SK-N-SH treated with all-trans-retinoic acid at 6 μM for 48 hours (cell line): Measurements from ENCODE around the gene TNFRSF4.
A peak's percentile ranks its signal among the peaks of the same experiment; 100 is the strongest.
"Not testable (repeated sequence)": the region's sequence is repeated elsewhere in the genome, so short reads cannot be mapped to it uniquely, and the experiment has no call there.

Experiments
- ATAC-seq: fragments of 200-7000 bp; cut with Tn5 transposase; 3 replicates; pipeline ENCODE4 v1.9.1; 2020; ENCODE audit warnings: mild to moderate bottlenecking, moderate library complexity
- ARNTL ChIP-seq: fragments of 450-650 bp; formaldehyde crosslinking; IDR thresholded peaks from 2 replicates; pipeline ENCODE4 v1.5.0; 2020; ENCODE audit warnings: low read depth, mild to moderate bottlenecking, moderate library complexity, borderline replicate concordance
- BACH2 ChIP-seq: fragments of 250-450 bp; sonication (Bioruptor Pico); IDR thresholded peaks from 2 replicates; pipeline ENCODE4 v1.9.0; 2021; ENCODE audit warnings: mild to moderate bottlenecking, borderline replicate concordance
- CSDC2 ChIP-seq: fragments of 250-450 bp; sonication (Bioruptor Pico); IDR thresholded peaks from 2 replicates; pipeline ENCODE4 v1.5.0; 2020; ENCODE audit warnings: mild to moderate bottlenecking, moderate library complexity
- GLIS3 ChIP-seq: fragments of 250-450 bp; sonication (Bioruptor Pico); IDR thresholded peaks from 2 replicates; pipeline ENCODE4 v1.5.0; 2020; ENCODE audit warnings: mild to moderate bottlenecking, moderate library complexity
- OSR1 ChIP-seq: fragments of 250-450 bp; sonication (Bioruptor Pico); IDR thresholded peaks from 2 replicates; pipeline ENCODE4 v1.8.0; 2022; ENCODE audit warnings: moderate library complexity, mild to moderate bottlenecking, inconsistent platforms
- PPARA ChIP-seq: fragments of 250-450 bp; sonication (Bioruptor Pico); IDR thresholded peaks from 2 replicates; pipeline ENCODE4 v1.5.0; 2020; ENCODE audit warnings: mild to moderate bottlenecking, borderline replicate concordance
- RARB ChIP-seq: fragments of 250-450 bp; sonication (Bioruptor Pico); IDR thresholded peaks from 2 replicates; pipeline ENCODE4 v1.8.0; 2021; ENCODE audit warnings: mild to moderate bottlenecking, moderate library complexity
- SNAI2 ChIP-seq: fragments of 250-450 bp; sonication (Bioruptor Pico); IDR thresholded peaks from 2 replicates; pipeline ENCODE4 v1.5.0; 2020; ENCODE audit warnings: mild to moderate bottlenecking, moderate library complexity
- TOX ChIP-seq: fragments of 250-450 bp; sonication (Bioruptor Pico); IDR thresholded peaks from 2 replicates; pipeline ENCODE4 v1.8.0; 2021; ENCODE audit warnings: mild to moderate bottlenecking, moderate library complexity, borderline replicate concordance
- ZFP30 ChIP-seq: fragments of 450-650 bp; formaldehyde crosslinking; IDR thresholded peaks from 2 replicates; pipeline ENCODE4 v1.5.0; 2022; ENCODE audit warnings: mild to moderate bottlenecking, moderate library complexity
- ZNF565 ChIP-seq: fragments of 450-650 bp; formaldehyde crosslinking; conservative IDR thresholded peaks from 2 replicates; pipeline ENCODE4 v1.5.0; 2020; ENCODE audit warnings: low read depth, mild to moderate bottlenecking, moderate library complexity
- ZNF70 ChIP-seq: fragments of 450-650 bp; formaldehyde crosslinking; IDR thresholded peaks from 2 replicates; pipeline ENCODE4 v1.5.0; 2020; ENCODE audit warnings: mild to moderate bottlenecking, moderate library complexity
- TF ChIP-seq, protein P1 (sequence below): fragments of 250-450 bp; sonication (Bioruptor Pico); IDR thresholded peaks from 2 replicates; pipeline ENCODE4 v1.5.0; 2020; ENCODE audit warnings: mild to moderate bottlenecking, moderate library complexity
- TF ChIP-seq, protein P2 (sequence below): fragments of 250-450 bp; sonication (Bioruptor Pico); IDR thresholded peaks from 2 replicates; pipeline ENCODE4 v1.5.1; 2021; ENCODE audit warnings: mild to moderate bottlenecking, moderate library complexity
- TF ChIP-seq, protein P3 (sequence below): fragments of 250-450 bp; sonication (Bioruptor Pico); IDR thresholded peaks from 2 replicates; pipeline ENCODE4 v1.5.1; 2020; ENCODE audit warnings: low read depth, mild to moderate bottlenecking, moderate library complexity
- TF ChIP-seq, protein P4 (sequence below): fragments of 250-450 bp; sonication (Bioruptor Pico); IDR thresholded peaks from 2 replicates; pipeline ENCODE4 v1.8.0; 2021; ENCODE audit warnings: low read depth, mild to moderate bottlenecking, moderate library complexity, borderline replicate concordance

TNFRSF4 gene

DNA sequence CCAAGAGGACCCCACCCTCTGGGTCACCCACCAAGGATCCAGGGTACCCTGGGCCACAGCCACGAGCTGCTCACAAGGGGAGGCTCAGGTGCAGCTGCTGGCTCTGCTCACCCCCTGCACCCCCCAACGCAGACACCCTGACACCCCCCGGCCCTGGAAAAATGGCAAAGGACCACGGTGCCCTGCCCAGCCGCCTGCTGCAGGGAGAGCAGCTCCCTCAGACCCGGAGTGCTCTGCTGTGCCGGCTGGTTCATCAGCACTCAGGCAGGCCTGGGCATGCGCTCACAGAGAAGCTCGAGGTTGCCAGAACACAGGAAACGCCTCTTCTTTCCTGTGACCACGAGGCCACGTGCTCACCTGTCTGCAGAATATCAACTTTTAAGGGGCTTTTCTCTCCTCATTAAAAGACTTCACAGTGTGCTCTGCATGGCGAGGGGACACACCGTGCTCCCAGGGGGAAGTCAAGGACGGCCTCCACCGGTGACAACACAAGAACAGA is 36.9 kb upstream of the TNFRSF4 start:
- no peak for TF ChIP-seq ARNTL
- no peak for TF ChIP-seq RARB (CRISPR knock-in tag)
- TF ChIP-seq ZFP30 (CRISPR knock-in tag): no peak
- TF ChIP-seq, protein P1, sequence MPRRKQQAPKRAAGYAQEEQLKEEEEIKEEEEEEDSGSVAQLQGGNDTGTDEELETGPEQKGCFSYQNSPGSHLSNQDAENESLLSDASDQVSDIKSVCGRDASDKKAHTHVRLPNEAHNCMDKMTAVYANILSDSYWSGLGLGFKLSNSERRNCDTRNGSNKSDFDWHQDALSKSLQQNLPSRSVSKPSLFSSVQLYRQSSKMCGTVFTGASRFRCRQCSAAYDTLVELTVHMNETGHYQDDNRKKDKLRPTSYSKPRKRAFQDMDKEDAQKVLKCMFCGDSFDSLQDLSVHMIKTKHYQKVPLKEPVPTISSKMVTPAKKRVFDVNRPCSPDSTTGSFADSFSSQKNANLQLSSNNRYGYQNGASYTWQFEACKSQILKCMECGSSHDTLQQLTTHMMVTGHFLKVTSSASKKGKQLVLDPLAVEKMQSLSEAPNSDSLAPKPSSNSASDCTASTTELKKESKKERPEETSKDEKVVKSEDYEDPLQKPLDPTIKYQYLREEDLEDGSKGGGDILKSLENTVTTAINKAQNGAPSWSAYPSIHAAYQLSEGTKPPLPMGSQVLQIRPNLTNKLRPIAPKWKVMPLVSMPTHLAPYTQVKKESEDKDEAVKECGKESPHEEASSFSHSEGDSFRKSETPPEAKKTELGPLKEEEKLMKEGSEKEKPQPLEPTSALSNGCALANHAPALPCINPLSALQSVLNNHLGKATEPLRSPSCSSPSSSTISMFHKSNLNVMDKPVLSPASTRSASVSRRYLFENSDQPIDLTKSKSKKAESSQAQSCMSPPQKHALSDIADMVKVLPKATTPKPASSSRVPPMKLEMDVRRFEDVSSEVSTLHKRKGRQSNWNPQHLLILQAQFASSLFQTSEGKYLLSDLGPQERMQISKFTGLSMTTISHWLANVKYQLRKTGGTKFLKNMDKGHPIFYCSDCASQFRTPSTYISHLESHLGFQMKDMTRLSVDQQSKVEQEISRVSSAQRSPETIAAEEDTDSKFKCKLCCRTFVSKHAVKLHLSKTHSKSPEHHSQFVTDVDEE (CRISPR knock-in tag): no peak
- TF ChIP-seq TOX (CRISPR knock-in tag): no peak
- TF ChIP-seq, protein P2, sequence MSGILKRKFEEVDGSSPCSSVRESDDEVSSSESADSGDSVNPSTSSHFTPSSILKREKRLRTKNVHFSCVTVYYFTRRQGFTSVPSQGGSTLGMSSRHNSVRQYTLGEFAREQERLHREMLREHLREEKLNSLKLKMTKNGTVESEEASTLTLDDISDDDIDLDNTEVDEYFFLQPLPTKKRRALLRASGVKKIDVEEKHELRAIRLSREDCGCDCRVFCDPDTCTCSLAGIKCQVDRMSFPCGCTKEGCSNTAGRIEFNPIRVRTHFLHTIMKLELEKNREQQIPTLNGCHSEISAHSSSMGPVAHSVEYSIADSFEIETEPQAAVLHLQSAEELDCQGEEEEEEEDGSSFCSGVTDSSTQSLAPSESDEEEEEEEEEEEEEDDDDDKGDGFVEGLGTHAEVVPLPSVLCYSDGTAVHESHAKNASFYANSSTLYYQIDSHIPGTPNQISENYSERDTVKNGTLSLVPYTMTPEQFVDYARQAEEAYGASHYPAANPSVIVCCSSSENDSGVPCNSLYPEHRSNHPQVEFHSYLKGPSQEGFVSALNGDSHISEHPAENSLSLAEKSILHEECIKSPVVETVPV: no peak
- TF ChIP-seq OSR1 (CRISPR knock-in tag): no peak
- ATAC-seq: no peak

DNA sequence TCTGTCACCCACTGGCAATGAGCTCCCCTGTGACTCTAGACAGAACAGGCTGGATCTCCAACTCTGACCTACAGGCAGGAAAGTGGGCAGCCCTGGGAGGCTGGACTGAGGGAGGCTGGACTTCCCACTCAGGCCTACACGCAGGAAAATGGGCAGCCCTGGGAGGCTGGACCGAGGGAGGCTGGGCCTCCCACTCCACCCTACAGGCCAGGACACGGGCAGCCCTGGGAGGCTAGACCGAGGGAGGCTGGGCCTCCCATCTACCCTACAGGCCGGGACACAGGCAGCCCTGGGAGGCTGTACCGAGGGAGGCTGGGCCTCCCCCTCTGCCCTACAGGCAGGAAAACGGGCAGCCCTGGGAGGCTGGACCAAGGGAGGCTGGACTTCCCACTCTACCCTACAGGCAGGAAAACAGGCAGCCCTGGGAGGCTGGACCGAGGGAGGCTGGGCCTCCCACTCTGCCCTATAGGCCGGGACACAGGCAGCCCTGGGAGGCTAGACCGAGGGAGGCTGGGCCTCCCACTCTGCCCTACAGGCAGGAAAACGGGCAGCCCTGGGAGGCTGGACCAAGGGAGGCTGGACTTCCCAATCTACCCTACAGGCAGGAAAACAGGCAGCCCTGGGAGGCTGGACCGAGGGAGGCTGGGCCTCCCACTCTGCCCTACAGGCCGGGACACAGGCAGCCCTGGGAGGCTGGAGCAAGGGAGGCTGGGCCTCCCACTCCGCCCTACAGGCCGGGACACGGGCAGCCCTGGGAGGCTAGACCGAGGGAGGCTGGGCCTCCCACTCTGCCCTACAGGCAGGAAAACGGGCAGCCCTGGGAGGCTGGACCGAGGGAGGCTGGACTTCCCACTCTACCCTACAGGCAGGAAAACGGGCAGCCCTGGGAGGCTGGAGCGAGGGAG is 34.3 kb upstream of the TNFRSF4 start:
- not testable (repeated sequence) for ATAC-seq

DNA sequence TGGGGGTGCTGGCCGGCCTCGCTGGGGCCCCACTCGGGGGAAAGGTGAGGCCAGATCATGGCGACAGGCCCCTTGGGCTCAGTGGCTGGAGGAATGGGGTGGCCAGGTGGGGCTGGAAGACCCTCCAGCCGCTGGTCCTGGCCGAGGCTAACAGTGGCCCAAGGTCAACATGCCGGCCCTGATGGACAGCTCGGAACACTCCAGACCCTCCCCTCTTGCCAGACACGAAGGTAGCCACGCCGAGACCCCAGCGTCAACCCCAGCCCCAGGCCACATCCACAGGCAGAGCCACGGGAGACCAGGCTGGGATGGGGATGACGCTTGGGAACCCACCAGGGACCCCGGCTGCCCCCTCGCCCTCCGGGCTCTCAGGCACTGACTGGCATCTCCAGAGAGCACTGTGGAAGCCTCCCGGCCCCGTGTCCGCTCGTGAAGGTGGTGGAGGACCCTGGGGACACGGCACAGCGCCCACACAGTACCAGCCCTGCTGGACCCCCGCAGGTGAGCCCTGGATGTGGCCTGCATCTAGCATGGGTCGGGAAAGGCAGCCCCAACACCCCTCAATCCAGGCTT is 33.5 kb upstream of the TNFRSF4 start:
- TF ChIP-seq SNAI2: no peak
- TF ChIP-seq, protein P3, sequence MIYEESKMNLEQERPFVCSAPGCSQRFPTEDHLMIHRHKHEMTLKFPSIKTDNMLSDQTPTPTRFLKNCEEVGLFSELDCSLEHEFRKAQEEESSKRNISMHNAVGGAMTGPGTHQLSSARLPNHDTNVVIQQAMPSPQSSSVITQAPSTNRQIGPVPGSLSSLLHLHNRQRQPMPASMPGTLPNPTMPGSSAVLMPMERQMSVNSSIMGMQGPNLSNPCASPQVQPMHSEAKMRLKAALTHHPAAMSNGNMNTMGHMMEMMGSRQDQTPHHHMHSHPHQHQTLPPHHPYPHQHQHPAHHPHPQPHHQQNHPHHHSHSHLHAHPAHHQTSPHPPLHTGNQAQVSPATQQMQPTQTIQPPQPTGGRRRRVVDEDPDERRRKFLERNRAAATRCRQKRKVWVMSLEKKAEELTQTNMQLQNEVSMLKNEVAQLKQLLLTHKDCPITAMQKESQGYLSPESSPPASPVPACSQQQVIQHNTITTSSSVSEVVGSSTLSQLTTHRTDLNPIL (CRISPR knock-in tag): no peak
- no peak for TF ChIP-seq CSDC2 (CRISPR knock-in tag)
- no peak for TF ChIP-seq BACH2
- no peak for TF ChIP-seq PPARA (CRISPR knock-in tag)
- TF ChIP-seq RARB (CRISPR knock-in tag): no peak
- no peak for TF ChIP-seq ZNF565 (CRISPR knock-in tag)
- TF ChIP-seq, protein P4, sequence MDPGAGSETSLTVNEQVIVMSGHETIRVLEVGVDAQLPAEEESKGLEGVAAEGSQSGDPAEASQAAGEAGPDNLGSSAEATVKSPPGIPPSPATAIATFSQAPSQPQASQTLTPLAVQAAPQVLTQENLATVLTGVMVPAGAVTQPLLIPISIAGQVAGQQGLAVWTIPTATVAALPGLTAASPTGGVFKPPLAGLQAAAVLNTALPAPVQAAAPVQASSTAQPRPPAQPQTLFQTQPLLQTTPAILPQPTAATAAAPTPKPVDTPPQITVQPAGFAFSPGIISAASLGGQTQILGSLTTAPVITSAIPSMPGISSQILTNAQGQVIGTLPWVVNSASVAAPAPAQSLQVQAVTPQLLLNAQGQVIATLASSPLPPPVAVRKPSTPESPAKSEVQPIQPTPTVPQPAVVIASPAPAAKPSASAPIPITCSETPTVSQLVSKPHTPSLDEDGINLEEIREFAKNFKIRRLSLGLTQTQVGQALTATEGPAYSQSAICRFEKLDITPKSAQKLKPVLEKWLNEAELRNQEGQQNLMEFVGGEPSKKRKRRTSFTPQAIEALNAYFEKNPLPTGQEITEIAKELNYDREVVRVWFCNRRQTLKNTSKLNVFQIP (CRISPR knock-in tag): no peak
- TF ChIP-seq, protein P1 (CRISPR knock-in tag): no peak
- no peak for TF ChIP-seq GLIS3
- no peak for TF ChIP-seq ZNF70 (CRISPR knock-in tag)
- TF ChIP-seq TOX (CRISPR knock-in tag): no peak
- ATAC-seq: peak; percentile 8; the same call in 2 of the 3 replicates
